Activated T-helper 2 cell treated with anti-CD3 and anti-CD28 coated beads, Interferon-gamma antibody, Interleukin-2, Interleukin-4, amounts not matched to agents 10 μg/mL and 5 μg/mL and 100 μg/mL, durations not matched to agents 14 hours and 24 hours and 36 hours (primary cell): ENCODE results near the gene FKBP8. TPM values are rescaled to one million over a fixed set of nuclear protein-coding genes. Genes with fewer than 3 reads are reported as not detected.
"Not testable (repeated sequence)": the region's sequence is repeated elsewhere in the genome, so short reads cannot be mapped to it uniquely, and the experiment has no call there.

Source experiments
- DNase-seq: peaks from one replicate; pipeline ENCODE4 v3.0.0; 2021; ENCODE audit warnings: low spot score
- H3K27ac Mint-ChIP-seq: one replicate; pipeline ENCODE4 v1.8.0; 2021; ENCODE audit warnings: mixed read lengths
- H3K27me3 Mint-ChIP-seq: one replicate; pipeline ENCODE4 v1.8.0; 2021; ENCODE audit warnings: low read depth, mixed read lengths
- H3K36me3 Mint-ChIP-seq: one replicate; pipeline ENCODE4 v1.8.0; 2021; ENCODE audit warnings: low read depth, mixed read lengths
- H3K4me1 Mint-ChIP-seq: one replicate; pipeline ENCODE4 v1.8.0; 2021; ENCODE audit warnings: low read depth, mixed read lengths
- H3K4me3 Mint-ChIP-seq: one replicate; pipeline ENCODE4 v1.8.0; 2021; ENCODE audit warnings: low read depth, mild to moderate bottlenecking, moderate library complexity, mixed read lengths
- H3K9me3 Mint-ChIP-seq: one replicate; pipeline ENCODE4 v1.8.0; 2021; ENCODE audit warnings: mixed read lengths
- intact Hi-C: fragments of 100-400 bp; cut with micrococcal nuclease; formaldehyde crosslinking; loops from one replicate; pipeline ENCODE4 v1.15.1; 2023
- total RNA-seq: library from RNA; stranded (reverse); gene quantifications from 2 replicates; pipeline ENCODE4 v1.2.3, GENCODE V29; 2022

Gene FKBP8
- total RNA-seq, 1 donor from 2014 or later, result 196 TPM

DNA sequence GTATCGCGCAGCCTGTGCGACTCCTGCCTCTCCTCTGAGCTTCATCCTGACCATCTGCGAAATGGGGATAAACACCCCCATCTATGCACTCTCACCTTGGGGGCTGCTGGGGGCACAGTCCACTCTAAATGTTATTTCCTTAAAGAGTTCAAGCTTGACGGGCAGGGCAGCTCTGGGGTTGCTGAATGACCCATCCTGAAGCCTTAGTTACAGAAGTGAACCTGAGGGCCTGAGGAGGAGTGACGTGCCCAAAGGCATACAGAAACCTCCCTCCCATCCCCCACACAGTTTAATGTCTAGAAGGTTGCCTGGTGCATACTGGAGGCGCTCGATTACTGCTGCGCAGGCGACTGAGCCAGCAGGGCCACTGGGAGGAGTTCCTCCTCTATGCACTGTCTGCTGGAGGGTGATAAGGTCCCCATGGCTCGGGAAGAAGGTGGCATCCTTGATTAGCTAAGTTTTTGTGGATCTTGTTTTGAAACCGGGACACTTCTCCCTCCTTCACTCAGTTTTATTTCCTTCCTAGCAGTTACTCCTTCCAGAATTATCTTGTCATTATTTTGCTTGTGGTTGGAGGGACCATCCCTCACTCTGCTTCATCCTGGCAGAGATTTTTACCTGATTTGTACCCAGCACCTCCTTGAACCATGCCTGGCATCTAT lies 572 bp upstream of the FKBP8 start:
- H3K27me3 Mint-ChIP-seq, result peaks cover 1% of the 10 kb centered on the region
- DNase-seq, result peak; percentile 80
- intact Hi-C loops, result loop anchor here (1.0 to 2.0 kb wide), 4 partner anchors 13 to 45 kb away; partner anchors contain the start of genes ELL, KXD1, REX1BD and UBA52
- H3K9me3 Mint-ChIP-seq, result no peaks in the 10 kb centered on the region
- peaks cover 23% of the 10 kb centered on the region for H3K36me3 Mint-ChIP-seq
- peaks cover 14% of the 10 kb centered on the region for H3K4me1 Mint-ChIP-seq
- H3K4me3 Mint-ChIP-seq, result peak overlapping the region; percentile 95
- H3K27ac Mint-ChIP-seq, result peak overlapping the region; percentile 99

DNA sequence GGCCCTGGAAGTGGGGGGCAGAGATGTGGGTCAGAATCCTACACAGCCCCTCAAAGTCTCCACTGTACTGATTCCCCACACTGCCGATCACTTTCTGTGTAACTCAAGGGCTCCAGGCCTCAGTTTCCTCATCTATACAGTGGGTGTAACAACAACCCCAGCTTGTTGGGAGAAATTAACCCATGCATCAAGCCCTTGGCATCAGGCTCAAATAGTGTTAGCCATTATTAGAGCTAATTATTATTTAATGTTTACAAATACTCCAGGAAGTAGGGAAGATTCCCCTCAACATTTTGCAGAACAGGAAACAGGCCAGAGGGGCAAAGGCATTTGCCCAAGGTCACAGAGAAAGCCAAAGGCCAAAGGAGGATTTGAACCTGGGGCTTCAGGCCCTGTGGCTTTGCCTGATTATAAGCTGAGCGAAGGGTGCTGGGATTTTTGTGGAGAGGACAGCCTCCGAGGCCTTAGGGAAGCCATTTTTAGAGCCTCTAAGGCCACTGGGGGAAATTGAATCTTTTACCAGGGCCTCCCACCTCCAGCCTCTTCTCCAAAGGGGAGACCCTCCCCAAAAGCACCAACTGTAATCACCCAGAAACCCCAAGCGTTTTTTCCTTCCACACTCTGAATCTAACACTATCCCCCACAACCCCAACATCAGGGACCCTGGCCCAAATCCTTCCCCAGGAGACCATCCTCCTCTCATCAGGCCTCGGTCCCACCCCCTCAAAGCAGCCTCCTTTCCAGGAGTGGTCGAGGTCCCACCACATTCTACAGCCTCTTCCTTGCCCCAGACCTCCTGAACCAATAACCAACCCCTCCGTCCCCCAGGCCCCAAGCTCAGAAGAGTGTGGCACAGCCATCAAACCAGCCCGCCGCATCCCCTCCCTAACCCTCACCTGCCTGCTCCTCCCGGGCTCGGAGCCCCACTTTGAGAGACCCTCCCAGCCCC lies 1.1 kb downstream of the FKBP8 start:
- Mint-ChIP-seq H3K4me1 (peaks cover 14% of the 10 kb centered on the region), H3K27ac (peak overlapping the region; percentile 93), H3K36me3 (peaks cover 28% of the 10 kb centered on the region), H3K9me3 (no peaks in the 10 kb centered on the region), H3K4me3 (peak overlapping the region; percentile 93), H3K27me3 (no peaks in the 10 kb centered on the region)
- DNase-seq, result no peak
- intact Hi-C loops, result no loop called here

DNA sequence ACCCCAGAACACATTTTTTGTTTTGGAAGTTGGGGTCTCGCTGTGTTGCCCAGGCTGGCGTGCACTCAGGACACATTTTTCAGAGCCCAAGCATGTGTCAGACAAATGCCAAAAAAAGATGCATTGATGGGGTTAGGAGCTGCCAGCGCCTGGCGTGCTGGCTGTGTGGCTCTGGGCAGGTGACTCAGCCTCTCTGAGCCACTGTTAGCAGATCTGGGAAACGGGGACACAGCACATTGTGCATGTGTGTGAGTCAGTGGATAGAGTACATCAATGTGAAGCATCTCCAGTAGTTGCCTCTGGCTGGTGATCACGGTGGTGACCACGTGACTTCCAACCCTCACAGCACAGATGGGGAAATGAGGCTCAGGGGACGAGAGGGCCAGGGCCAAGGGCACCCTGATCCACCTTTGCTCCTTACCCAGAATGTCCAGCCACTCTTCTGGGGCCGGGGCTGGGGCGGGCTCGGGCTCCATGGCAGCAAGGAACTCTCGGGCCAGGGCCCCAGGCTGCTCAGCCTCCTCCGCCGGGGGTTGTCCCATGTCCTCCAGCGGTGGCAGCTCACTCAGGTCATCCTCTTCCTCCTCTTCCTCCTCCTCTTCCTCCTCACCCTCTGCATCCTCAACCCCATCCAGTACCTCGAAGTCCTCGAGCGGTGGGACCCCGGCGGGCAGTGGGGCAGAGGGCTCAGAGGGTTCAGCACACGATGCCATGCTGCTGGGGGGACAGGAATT lies 1.9 kb downstream of the FKBP8 start:
- DNase-seq, result no peak
- Mint-ChIP-seq H3K9me3 (no peaks in the 10 kb centered on the region), H3K27ac (peak overlapping the region; percentile 55), H3K4me3 (peak overlapping the region; percentile 93), H3K27me3 (no peaks in the 10 kb centered on the region), H3K36me3 (peaks cover 37% of the 10 kb centered on the region), H3K4me1 (peaks cover 14% of the 10 kb centered on the region)
- intact Hi-C loops, result no loop called here

DNA sequence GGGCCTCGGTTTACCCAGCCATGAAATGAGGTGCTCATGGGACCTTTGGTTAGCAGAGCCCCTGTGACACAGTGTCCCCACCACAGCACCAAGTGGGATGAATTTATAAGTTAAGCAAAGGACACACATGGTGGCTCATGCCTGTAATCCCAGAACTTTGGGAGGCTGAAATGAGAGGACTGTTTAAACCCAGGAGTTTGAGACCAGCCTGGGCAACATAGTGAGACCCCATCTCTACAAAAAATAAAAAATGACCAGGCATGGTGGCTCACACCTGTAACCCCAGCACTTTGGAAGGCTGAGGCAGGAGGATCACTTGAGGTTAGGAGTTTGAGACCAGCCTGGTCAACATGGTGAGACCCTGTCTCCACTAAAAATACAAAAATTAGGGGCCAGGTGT lies 3.2 kb downstream of the FKBP8 start:
- H3K27ac Mint-ChIP-seq, intact Hi-C loops, H3K9me3 Mint-ChIP-seq, H3K27me3 Mint-ChIP-seq, DNase-seq, H3K4me3 Mint-ChIP-seq: not testable (repeated sequence)
- Mint-ChIP-seq H3K4me1 (peaks cover 14% of the 10 kb centered on the region), H3K36me3 (peaks cover 45% of the 10 kb centered on the region)

DNA sequence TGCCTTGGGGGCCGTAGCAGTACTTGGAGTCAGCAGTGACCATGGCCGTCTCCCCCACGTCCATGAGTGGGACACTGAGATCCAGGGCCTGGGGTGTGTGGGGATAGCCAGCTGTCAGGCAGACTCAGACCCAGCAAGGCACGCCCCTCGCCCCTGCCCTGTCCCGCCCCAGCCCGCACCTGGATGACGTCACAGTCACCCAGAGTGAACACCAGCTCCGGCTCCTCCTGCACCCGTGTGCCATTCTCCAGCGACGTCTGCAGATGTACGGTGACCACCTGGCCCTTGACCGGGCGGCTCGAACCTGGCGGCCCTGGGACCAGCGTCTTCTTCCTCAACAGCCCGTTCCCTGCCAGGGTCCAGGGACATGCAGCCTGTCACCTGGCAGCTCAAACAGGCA lies 4.0 kb downstream of the FKBP8 start:
- DNase-seq, result no peak
- Mint-ChIP-seq H3K9me3 (no peaks in the 10 kb centered on the region), H3K4me1 (peaks cover 14% of the 10 kb centered on the region), H3K36me3 (peaks cover 48% of the 10 kb centered on the region), H3K27ac (no peak overlapping the region), H3K4me3 (no peak overlapping the region), H3K27me3 (no peaks in the 10 kb centered on the region)
- intact Hi-C loops, result no loop called here

DNA sequence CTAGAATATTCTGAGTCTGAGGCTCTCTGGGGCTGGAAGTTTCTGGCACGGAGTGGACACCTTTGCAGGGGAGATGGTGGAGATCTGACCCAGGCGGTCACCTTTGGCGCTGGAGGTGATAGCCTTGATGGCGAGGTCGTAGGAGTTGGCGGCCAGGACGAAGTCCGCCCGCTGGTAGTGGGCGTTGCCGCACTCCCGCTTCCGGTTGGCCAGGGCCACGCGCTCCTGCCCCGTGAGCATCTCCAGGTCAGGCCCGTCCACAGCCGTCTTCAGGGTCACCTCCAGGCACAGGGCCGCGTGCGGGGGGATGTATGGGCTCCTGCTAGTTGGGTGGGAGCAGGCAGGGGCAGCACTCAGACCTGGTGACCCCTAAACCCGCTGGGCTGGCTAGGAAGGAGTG lies 5.3 kb downstream of the FKBP8 start:
- no peaks in the 10 kb centered on the region for H3K9me3 Mint-ChIP-seq
- intact Hi-C loops, result no loop called here
- no peak overlapping the region for H3K27ac Mint-ChIP-seq
- no peak overlapping the region for H3K4me3 Mint-ChIP-seq
- peaks cover 51% of the 10 kb centered on the region for H3K36me3 Mint-ChIP-seq
- H3K27me3 Mint-ChIP-seq, result no peaks in the 10 kb centered on the region
- H3K4me1 Mint-ChIP-seq, result peaks cover 7% of the 10 kb centered on the region
- DNase-seq, result no peak

DNA sequence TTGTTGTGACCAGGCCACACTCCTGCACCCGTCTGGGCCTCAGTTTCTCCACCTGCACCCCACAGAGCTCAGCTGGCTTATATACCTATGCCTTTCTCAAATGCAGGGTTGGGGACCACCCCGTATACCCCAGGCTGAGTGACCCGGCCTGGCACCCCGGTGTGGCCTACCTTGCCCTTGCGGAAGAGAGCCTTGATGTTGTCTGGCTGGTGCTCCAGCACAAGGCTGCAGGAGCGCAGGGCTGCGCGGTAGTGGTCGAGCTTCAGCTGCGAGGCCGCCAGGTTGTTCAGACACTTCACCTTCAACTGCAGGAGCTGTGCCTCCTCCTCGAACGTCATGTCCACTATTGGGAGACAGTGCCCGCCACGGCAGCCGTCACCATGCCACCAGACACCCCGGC lies 5.9 kb downstream of the FKBP8 start:
- H3K36me3 Mint-ChIP-seq, result peaks cover 52% of the 10 kb centered on the region
- H3K27me3 Mint-ChIP-seq, result no peaks in the 10 kb centered on the region
- H3K9me3 Mint-ChIP-seq, result no peaks in the 10 kb centered on the region
- peaks cover 5% of the 10 kb centered on the region for H3K4me1 Mint-ChIP-seq
- H3K4me3 Mint-ChIP-seq, result no peak overlapping the region
- DNase-seq, result no peak
- no peak overlapping the region for H3K27ac Mint-ChIP-seq
- intact Hi-C loops, result no loop called here

DNA sequence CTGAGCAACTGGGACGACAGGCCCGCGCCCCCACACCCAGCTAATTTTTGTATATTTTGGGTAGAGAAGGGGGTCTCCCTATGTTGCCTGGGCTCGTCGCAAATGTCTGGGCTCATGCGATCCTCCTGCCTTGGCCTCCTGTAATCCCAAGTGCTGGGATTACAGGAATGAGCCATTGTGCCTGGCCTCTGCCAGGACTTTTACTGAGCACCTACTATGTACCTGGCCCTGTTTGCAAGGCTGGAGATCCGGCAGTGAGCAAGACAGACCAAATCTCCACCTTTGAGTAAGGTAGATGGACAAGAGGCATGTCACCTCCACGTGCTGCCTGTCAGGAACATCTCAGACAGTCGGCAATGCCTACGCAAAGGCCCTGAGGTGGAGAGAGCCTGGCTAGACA lies 6.9 kb downstream of the FKBP8 start:
- no peaks in the 10 kb centered on the region for H3K9me3 Mint-ChIP-seq
- H3K4me1 Mint-ChIP-seq, result peaks cover 3% of the 10 kb centered on the region
- intact Hi-C loops, result no loop called here
- DNase-seq, result no peak
- no peak overlapping the region for H3K27ac Mint-ChIP-seq
- no peak overlapping the region for H3K4me3 Mint-ChIP-seq
- H3K27me3 Mint-ChIP-seq, result no peaks in the 10 kb centered on the region
- H3K36me3 Mint-ChIP-seq, result peaks cover 50% of the 10 kb centered on the region

DNA sequence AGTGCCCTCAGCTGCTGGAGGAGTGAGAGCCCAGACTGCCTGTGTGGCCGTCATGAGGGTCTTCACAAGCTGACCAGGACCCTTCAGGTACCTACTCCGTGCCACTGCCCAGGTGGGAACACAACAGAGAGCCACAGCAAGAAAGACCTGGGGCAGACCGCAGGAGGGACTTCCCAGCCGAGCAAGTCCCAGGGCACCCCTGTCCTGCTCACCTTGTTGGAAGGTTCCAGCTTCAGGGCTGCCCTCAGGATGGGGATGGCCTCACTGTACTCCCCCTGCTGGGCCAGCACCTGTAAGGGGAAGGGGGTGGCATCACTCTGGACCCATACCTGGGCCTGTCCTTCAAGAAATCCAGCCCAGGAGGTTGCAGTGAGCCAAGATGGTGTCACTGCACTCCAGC lies 10.3 kb downstream of the FKBP8 start:
- no peak overlapping the region for H3K4me3 Mint-ChIP-seq
- no peak for DNase-seq
- no peaks in the 10 kb centered on the region for H3K9me3 Mint-ChIP-seq
- intact Hi-C loops, result no loop called here
- no peaks in the 10 kb centered on the region for H3K27me3 Mint-ChIP-seq
- no peaks in the 10 kb centered on the region for H3K4me1 Mint-ChIP-seq
- peaks cover 37% of the 10 kb centered on the region for H3K36me3 Mint-ChIP-seq
- H3K27ac Mint-ChIP-seq, result no peak overlapping the region

DNA sequence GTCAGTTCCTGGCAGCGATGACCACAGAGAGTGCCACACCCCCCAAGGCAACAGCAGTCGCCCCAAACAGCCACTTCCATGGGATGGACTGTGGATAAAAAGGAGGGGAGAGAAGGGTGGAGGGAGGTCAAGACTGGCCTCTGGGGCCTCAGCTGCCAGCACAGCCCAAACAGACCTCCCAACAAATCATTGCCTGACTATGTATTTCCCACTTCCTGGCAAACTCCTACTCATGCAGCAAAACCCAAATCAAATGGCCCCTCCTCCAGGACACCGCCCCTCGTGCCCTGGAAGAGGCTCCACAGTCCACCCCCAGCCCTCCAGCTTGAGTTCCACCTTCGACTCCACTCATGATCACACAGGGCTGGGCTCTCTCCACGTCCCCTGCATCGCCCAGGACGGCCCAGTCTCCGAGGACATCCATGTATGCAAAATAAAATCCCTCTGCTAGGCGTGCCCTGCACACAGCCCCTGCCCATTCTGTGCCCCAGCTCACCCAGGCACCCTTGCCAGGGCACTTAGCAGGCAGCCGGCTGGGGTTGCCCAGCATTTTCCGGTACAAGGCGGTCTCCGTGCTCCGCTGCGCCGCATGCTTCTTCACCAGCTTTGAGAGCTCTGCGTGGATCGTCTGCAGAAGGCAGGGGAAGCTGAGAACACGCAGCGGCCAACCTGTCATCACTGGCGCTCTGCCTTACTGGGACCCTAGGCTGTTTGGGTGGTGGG lies 11.0 kb downstream of the FKBP8 start:
- intact Hi-C loops, result no loop called here
- no peak overlapping the region for H3K4me3 Mint-ChIP-seq
- H3K4me1 Mint-ChIP-seq, result no peaks in the 10 kb centered on the region
- peaks cover 35% of the 10 kb centered on the region for H3K36me3 Mint-ChIP-seq
- no peak for DNase-seq
- no peaks in the 10 kb centered on the region for H3K27me3 Mint-ChIP-seq
- no peaks in the 10 kb centered on the region for H3K9me3 Mint-ChIP-seq
- H3K27ac Mint-ChIP-seq, result no peak overlapping the region

DNA sequence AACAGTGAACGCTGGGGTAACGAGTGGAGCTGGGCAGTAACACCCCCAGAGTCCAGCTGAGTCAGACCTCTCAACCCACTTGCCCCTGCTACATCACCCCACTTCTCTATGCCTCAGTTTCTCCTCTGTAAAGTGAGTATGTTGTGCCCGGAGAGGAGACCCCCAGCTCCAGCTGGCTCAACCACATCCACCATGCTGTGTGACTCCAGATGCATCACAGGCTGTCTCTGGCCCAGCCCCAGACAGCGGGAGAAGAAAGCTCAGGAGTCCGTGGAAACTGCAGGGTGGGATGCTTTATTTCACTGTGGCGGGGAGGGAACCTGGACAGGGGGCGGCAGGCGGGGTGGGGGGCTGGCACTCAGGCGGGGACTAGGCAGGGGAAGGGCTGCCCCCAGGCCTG lies 11.9 kb downstream of the FKBP8 start:
- no peaks in the 10 kb centered on the region for H3K27me3 Mint-ChIP-seq
- H3K9me3 Mint-ChIP-seq, result no peaks in the 10 kb centered on the region
- no peak for DNase-seq
- no peak overlapping the region for H3K27ac Mint-ChIP-seq
- intact Hi-C loops, result no loop called here
- peaks cover 27% of the 10 kb centered on the region for H3K36me3 Mint-ChIP-seq
- no peaks in the 10 kb centered on the region for H3K4me1 Mint-ChIP-seq
- no peak overlapping the region for H3K4me3 Mint-ChIP-seq

DNA sequence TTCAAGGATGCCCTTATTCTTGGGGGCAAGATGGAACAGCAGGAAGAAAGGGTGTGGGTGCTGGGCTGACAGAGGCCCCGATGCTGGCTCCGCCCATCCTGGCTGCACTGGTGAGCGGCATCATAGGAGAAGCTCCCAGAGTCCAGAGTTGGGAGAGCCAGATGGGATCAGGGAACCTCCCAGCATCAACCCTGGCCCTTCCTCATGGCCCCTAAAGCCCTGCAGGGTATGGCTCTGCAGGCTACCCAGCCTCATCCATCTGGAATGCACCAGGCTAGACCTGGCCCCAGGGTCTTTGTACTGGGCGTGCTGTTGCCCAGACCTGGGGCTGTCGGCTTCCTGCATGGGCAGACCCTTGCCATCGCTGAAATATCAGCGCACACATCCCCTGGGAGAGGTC lies 13.6 kb downstream of the FKBP8 start:
- Mint-ChIP-seq H3K27me3 (no peaks in the 10 kb centered on the region), H3K9me3 (no peaks in the 10 kb centered on the region), H3K4me1 (no peaks in the 10 kb centered on the region), H3K4me3 (no peak overlapping the region), H3K36me3 (peaks cover 16% of the 10 kb centered on the region), H3K27ac (no peak overlapping the region)
- intact Hi-C loops, result no loop called here
- no peak for DNase-seq
